Thoracic aorta (tissue), 2 donors: Measurements from ENCODE around the gene HOMER1. TPM values are rescaled to one million over a fixed set of nuclear protein-coding genes. Genes with fewer than 3 reads are reported as not detected.

ENCODE experiments used
- ATAC-seq: fragments of 150-250 bp; one replicate; pipeline ENCODE4 v1.8.0; 2017; ENCODE audit warnings: low read depth; ENCODE audit not compliant: insufficient number of reproducible peaks, low FRiP score
- DNase-seq: peaks from one replicate; pipeline ENCODE4 v3.0.0-alpha.2; 2020; ENCODE audit warnings: low spot score
- H3K27ac ChIP-seq, 2 donors: fragments of 200-600 bp; sonication (generic); 1 replicate in 1 of 2; 2 replicates in 1 of 2; pipeline ENCODE4 v1.5.1; 2016; ENCODE audit warnings: mild to moderate bottlenecking in 2 of 2, moderate library complexity in 2 of 2
- H3K27me3 ChIP-seq: fragments of 200-600 bp; sonication (generic); replicated peaks from 2 replicates; pipeline ENCODE4 v1.6.0; 2016; ENCODE audit warnings: mild to moderate bottlenecking; ENCODE audit not compliant: insufficient read depth
- H3K36me3 ChIP-seq: fragments of 200-600 bp; sonication (generic); one replicate; pipeline ENCODE4 v1.5.1; 2016
- H3K4me1 ChIP-seq, 2 donors: fragments of 200-600 bp; sonication (generic); 1 replicate in 1 of 2; 2 replicates in 1 of 2; pipeline versions ENCODE4 v1.5.1 to v1.6.0; 2016; ENCODE audit warnings: low read depth in 2 of 2, mild to moderate bottlenecking in 1 of 2; ENCODE audit not compliant: control insufficient read depth in 1 of 2
- H3K4me3 ChIP-seq: fragments of 200-600 bp; sonication (generic); 2 replicates; pipeline ENCODE4 v1.5.1; 2016; ENCODE audit warnings: mild to moderate bottlenecking
- H3K9me3 ChIP-seq: fragments of 200-600 bp; sonication (generic); 2 replicates; pipeline ENCODE4 v1.5.1; 2016
- CTCF ChIP-seq: fragments of 200-600 bp; sonication (generic); IDR thresholded peaks from one replicate; pipeline ENCODE4 v1.5.1; 2019; ENCODE audit warnings: antibody characterized with exemption
- total RNA-seq, 2 donors: library from RNA; depleted of rRNA; stranded (reverse); fragments of >200 nt; gene quantifications; one replicate each; pipeline versions ENCODE4 v1.1.0 to v1.2.3, GENCODE V29; 2016

HOMER1 gene
- total RNA-seq, 2 donors from 2014 or later: 2.4 to 7.8 TPM

DNA sequence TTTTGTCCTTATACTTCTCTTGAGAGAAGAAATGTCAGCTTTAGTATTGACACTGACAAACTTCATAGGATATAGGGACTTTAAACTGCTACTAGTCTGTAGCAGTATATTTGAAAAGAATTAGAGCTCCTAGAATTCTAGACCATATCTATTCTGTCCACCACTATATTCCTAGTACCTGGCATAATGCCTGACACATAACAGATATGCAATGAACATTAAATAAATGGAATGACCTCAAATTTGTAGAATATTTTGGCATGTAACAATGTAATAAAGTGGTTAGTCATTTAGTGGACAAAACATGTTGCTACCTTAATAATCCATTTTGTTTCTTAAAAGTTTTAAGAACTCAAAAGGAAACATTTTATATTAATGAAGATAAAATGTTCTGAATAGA lies 57.5 kb downstream of the HOMER1 start:
- TF ChIP-seq CTCF: no peak
- H3K4me3 ChIP-seq: no peak overlapping the region
- no peaks in the 10 kb centered on the region for H3K27me3 ChIP-seq
- no peak overlapping the region for H3K27ac ChIP-seq
- no peak for DNase-seq
- ATAC-seq: no peak
- H3K4me1 ChIP-seq: no peaks in the 10 kb centered on the region
- H3K9me3 ChIP-seq: no peaks in the 10 kb centered on the region
- no peaks in the 10 kb centered on the region for H3K36me3 ChIP-seq

- Histone ChIP-seq H3K9me3 (no peaks in the 10 kb centered on the region), H3K27me3 (no peaks in the 10 kb centered on the region), H3K36me3 (no peaks in the 10 kb centered on the region), H3K27ac (no peak overlapping the region), H3K4me1 (no peaks in the 10 kb centered on the region), H3K4me3 (no peak overlapping the region)
- ATAC-seq (no peak), DNase-seq (no peak)
- no peak for TF ChIP-seq CTCF
These were observed 59.9 kb downstream of the HOMER1 start for GRCh38 chr5:79454043-79454442.

DNA sequence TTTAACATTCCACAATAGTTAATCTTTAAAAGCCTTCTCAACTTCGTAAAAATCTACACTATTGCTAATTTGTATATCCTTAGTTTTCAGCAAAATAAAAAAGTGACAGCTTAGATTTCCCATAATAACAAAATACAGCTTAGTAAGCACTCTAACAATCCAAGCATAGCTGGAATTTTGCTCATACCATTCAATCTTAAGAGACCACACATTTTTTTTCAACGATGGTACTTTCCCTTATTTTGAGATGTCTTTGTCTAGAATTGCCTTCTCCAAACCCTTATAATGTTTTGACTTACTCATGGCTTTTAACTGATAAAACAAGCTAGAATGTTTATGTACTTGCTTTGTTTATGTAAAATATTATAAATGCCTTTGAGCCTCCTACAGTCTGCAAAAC lies 65.6 kb downstream of the HOMER1 start:
- DNase-seq (no peak), ATAC-seq (no peak)
- H3K27me3 ChIP-seq: no peaks in the 10 kb centered on the region
- no peaks in the 10 kb centered on the region for H3K36me3 ChIP-seq
- H3K27ac ChIP-seq: no peak overlapping the region
- no peak overlapping the region for H3K4me3 ChIP-seq
- no peak for TF ChIP-seq CTCF
- no peaks in the 10 kb centered on the region for H3K4me1 ChIP-seq
- no peaks in the 10 kb centered on the region for H3K9me3 ChIP-seq

GRCh38 chr5:79436821-79437220 lies 77.1 kb downstream of the HOMER1 start:
- no peak for ATAC-seq
- H3K27ac ChIP-seq: no peak overlapping the region

DNA sequence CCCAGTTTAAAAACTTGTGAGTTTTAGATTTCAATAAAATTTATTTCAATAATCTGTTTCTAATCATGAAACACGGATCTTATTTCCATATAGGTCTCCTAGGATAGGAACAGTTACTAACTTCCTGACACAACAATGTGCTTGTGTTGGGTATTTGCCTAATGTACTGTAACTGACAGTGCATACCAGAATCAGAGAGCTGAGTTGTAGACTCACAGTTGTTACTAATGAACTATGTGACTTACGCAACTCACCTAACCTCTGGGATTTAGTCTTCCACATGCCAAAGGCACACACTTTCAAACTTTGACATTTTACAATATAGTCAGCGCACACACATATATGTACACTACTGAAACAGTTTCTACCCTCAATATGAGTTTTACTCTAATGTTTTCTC lies 77.7 kb downstream of the HOMER1 start:
- TF ChIP-seq CTCF: no peak
- H3K4me3 ChIP-seq: no peak overlapping the region
- ATAC-seq (no peak), DNase-seq (no peak)
- no peaks in the 10 kb centered on the region for H3K9me3 ChIP-seq
- no peak overlapping the region for H3K27ac ChIP-seq
- no peaks in the 10 kb centered on the region for H3K4me1 ChIP-seq
- H3K27me3 ChIP-seq: no peaks in the 10 kb centered on the region
- H3K36me3 ChIP-seq: no peaks in the 10 kb centered on the region

More at GRCh38 chr5:79436821-79437220, 77.1 kb downstream of the HOMER1 start:
- Histone ChIP-seq H3K4me1 (no peaks in the 10 kb centered on the region), H3K9me3 (no peaks in the 10 kb centered on the region), H3K27me3 (no peaks in the 10 kb centered on the region), H3K4me3 (no peak overlapping the region), H3K36me3 (no peaks in the 10 kb centered on the region)
- no peak for DNase-seq
- TF ChIP-seq CTCF: no peak
